ENCODE results near the gene C1QTNF9.

C1QTNF9 gene

DNA sequence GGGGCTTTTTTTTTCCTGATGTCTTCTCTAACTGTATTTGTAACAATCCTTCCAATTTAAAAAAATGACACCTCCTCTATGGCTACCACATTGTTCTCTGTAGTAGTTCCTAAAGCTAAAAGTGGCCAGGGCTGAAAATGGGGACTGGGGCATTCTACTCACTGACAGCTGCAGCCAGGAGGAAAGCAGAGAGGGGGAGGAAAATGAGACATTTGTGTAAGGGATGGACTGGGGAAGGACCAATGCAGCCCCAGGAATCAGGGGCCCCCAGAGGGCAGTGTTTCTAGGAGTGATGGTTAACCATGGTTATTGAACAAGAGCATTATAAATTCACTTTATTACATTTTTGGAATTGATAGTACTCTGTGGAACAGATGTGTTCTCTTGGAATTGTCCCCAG is 34.3 kb upstream of the C1QTNF9 start:
- H3K9me3 Mint-ChIP-seq = no peaks in the 10 kb centered on the region
- H3K4me3 Mint-ChIP-seq = peak overlapping the region; percentile 88
- peaks cover 23% of the 10 kb centered on the region for H3K36me3 Mint-ChIP-seq (ENCODE audit: low read depth)
- DNase-seq = no peak
- H3K27ac Mint-ChIP-seq = peak overlapping the region; percentile 96
- no peak for ATAC-seq
- no peaks in the 10 kb centered on the region for H3K27me3 Mint-ChIP-seq
- H3K4me1 Mint-ChIP-seq = peaks cover 96% of the 10 kb centered on the region

DNA sequence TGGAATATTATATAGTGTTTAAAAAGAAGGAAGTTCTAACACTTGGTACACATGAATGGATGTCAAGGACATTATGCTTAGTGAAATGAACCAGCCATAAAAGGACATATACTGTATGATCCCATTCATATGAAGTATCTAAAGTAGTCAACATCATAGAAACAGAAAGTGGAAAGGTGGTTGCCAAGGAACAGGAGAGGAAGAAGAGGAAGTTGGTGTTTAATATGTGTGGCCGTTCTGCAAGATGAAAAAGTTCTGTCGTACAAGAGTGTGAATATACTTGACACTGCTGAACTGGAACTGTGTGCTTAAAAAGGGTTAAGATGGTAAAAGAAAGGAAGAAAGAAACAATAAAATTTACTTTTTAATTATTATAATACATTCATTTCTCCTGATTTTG is 33.1 kb upstream of the C1QTNF9 start:
- Mint-ChIP-seq H3K4me3 (peak overlapping the region; percentile 49), H3K27me3 (no peaks in the 10 kb centered on the region), H3K9me3 (no peaks in the 10 kb centered on the region), H3K27ac (peak overlapping the region; percentile 82), H3K36me3 (ENCODE audit: low read depth) (peaks cover 21% of the 10 kb centered on the region), H3K4me1 (peaks cover 96% of the 10 kb centered on the region)
- DNase-seq (no peak), ATAC-seq (no peak)

DNA sequence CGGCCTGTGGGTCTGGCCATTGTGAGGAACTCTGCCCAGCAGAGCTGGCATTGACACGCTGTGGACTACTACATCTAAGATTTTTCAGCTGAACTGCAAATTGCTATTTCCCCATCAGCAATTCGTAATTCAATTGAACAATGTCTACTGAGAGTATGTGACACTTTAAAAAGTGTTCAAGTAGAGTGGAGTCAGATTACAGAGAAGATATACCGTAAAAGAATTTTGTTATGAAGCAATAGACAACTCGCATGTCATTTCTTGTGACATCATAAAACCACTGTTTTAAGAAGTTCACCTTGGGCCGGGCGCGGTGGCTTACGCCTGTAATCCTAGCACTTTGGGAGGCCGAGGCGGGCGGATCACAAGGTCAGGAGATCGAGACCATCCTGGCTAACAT is 32.5 kb upstream of the C1QTNF9 start:
- DNase-seq (no peak), ATAC-seq (no peak)
- peak overlapping the region; percentile 82 for H3K27ac Mint-ChIP-seq
- no peaks in the 10 kb centered on the region for H3K27me3 Mint-ChIP-seq
- H3K36me3 Mint-ChIP-seq (ENCODE audit: low read depth) = peaks cover 22% of the 10 kb centered on the region
- H3K4me3 Mint-ChIP-seq = no peak overlapping the region
- no peaks in the 10 kb centered on the region for H3K9me3 Mint-ChIP-seq
- H3K4me1 Mint-ChIP-seq = peaks cover 95% of the 10 kb centered on the region

DNA sequence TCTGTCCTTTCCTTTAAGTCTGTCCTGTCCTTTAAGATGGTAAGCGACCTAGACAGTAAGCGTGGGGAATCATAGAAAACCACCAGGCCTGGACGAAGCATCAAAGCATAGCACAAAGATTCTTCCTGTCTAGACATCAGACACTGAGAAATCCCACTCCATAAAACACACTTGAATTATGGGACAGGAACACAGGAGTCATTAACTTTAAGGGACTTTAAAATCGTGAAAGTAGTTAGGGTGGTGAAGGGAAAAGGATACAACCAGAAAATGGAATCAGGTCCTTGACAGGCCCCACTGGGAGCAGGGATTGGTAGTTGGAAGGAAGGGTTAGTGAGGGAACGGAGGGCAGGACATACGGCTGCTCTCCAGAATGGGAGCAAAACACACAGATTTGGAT is 31.6 kb upstream of the C1QTNF9 start:
- Mint-ChIP-seq H3K4me1 (peaks cover 91% of the 10 kb centered on the region), H3K27ac (peak overlapping the region; percentile 82), H3K9me3 (no peaks in the 10 kb centered on the region), H3K36me3 (ENCODE audit: low read depth) (peaks cover 26% of the 10 kb centered on the region), H3K4me3 (no peak overlapping the region), H3K27me3 (no peaks in the 10 kb centered on the region)
- DNase-seq (no peak), ATAC-seq (no peak)

GRCh38 chr13:24279327-24280110 is 29.9 kb upstream of the C1QTNF9 start:
- no peaks in the 10 kb centered on the region for H3K9me3 Mint-ChIP-seq
- H3K4me1 Mint-ChIP-seq = peaks cover 74% of the 10 kb centered on the region
- H3K4me3 Mint-ChIP-seq = peak overlapping the region; percentile 40
- H3K27ac Mint-ChIP-seq = peak overlapping the region; percentile 91
- no peak for ATAC-seq
- peaks cover 35% of the 10 kb centered on the region for H3K36me3 Mint-ChIP-seq (ENCODE audit: low read depth)
- no peak for DNase-seq
- no peaks in the 10 kb centered on the region for H3K27me3 Mint-ChIP-seq

- Mint-ChIP-seq H3K4me1 (peaks cover 62% of the 10 kb centered on the region), H3K4me3 (no peak overlapping the region), H3K36me3 (ENCODE audit: low read depth) (peaks cover 41% of the 10 kb centered on the region), H3K27ac (peak overlapping the region; percentile 91), H3K9me3 (no peaks in the 10 kb centered on the region), H3K27me3 (no peaks in the 10 kb centered on the region)
- DNase-seq = no peak
- no peak for ATAC-seq
Observed at GRCh38 chr13:24280720-24281119, 28.7 kb upstream of the C1QTNF9 start.

- ATAC-seq (peak; percentile 37), DNase-seq (no peak)
- H3K36me3 Mint-ChIP-seq (ENCODE audit: low read depth) = peaks cover 43% of the 10 kb centered on the region
- H3K9me3 Mint-ChIP-seq = no peaks in the 10 kb centered on the region
- H3K4me1 Mint-ChIP-seq = peaks cover 55% of the 10 kb centered on the region
- H3K27me3 Mint-ChIP-seq = no peaks in the 10 kb centered on the region
- no peak overlapping the region for H3K4me3 Mint-ChIP-seq
- peak overlapping the region; percentile 91 for H3K27ac Mint-ChIP-seq
Observed at GRCh38 chr13:24281188-24282008, 28.0 kb upstream of the C1QTNF9 start.

DNA sequence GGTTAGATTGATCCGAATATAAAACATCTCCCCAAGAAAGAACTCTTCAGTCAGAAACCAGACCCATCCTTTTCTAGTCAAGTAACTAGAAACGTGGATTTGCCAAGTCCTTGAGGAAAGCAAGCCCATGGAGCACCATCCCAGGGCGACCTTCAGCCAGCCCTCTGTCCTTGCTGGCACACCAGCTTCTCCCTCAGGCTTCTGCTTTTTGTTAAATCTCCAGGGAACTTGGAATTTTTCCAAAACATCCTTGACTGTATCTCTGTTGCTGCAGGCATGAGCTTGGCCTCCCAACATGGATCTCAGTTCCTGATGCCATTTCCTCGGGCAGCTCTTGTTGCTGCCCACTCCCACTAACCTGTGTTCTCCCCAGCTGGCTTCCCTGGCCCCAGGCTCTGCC is 27.1 kb upstream of the C1QTNF9 start:
- peak overlapping the region; percentile 53 for H3K27ac Mint-ChIP-seq
- ATAC-seq = no peak
- peaks cover 47% of the 10 kb centered on the region for H3K36me3 Mint-ChIP-seq (ENCODE audit: low read depth)
- DNase-seq = no peak
- no peaks in the 10 kb centered on the region for H3K9me3 Mint-ChIP-seq
- H3K4me1 Mint-ChIP-seq = peaks cover 46% of the 10 kb centered on the region
- no peaks in the 10 kb centered on the region for H3K27me3 Mint-ChIP-seq
- H3K4me3 Mint-ChIP-seq = no peak overlapping the region

GRCh38 chr13:24284889-24285565 is 24.4 kb upstream of the C1QTNF9 start:
- H3K9me3 Mint-ChIP-seq = no peaks in the 10 kb centered on the region
- ATAC-seq = no peak
- no peak overlapping the region for H3K4me3 Mint-ChIP-seq
- H3K27me3 Mint-ChIP-seq = no peaks in the 10 kb centered on the region
- H3K36me3 Mint-ChIP-seq (ENCODE audit: low read depth) = peaks cover 61% of the 10 kb centered on the region
- H3K27ac Mint-ChIP-seq = no peak overlapping the region
- H3K4me1 Mint-ChIP-seq = peaks cover 21% of the 10 kb centered on the region
- DNase-seq = no peak

DNA sequence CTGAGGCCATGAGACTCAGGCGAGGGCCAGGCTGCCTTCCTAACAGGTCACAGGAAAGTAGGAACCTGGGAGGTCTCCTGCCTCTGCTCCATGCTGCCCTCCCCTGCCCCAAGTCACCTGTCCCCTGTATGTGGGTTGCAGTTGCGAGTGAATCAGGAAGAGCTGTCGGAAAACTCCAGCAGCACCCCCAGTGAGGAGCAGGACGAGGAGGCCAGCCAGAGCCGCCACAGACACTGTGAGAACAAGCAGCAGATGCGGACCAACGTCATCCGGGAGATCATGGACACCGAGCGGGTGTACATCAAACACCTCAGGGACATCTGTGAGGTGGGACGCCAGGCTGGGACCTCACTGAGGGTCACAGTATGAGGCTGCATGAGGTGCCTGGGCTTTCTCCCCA is 22.8 kb upstream of the C1QTNF9 start:
- no peak for ATAC-seq
- no peak for DNase-seq
- Mint-ChIP-seq H3K4me1 (peaks cover 6% of the 10 kb centered on the region), H3K4me3 (no peak overlapping the region), H3K36me3 (ENCODE audit: low read depth) (peaks cover 68% of the 10 kb centered on the region), H3K27me3 (no peaks in the 10 kb centered on the region), H3K27ac (no peak overlapping the region), H3K9me3 (no peaks in the 10 kb centered on the region)

DNA sequence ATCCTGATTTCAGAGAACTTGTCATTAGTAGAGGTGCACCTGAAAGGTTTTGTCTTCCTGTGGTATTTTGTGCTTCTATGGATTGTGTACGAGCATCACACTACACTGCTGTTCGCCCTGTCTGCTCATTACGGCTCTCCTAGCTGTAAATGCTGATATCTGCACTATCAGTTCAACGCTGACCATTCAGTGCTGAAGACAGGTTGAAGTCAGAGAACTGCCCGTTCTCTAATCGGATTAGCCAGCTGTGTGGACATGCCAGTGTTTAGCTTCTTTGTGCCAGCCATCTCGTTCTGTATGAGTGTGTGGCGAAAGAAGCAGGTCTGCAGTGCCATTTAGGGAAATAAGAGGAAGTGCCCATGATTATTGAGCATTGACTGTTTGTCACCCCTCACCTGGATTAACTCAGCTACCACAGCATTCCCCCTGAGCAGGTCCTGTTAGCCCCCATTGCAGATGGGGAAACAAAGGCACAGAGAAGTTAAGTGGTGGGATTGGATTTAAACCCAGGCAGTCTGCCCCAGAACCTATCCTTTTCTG is 21.6 kb upstream of the C1QTNF9 start:
- ATAC-seq = no peak
- Mint-ChIP-seq H3K4me1 (no peaks in the 10 kb centered on the region), H3K9me3 (no peaks in the 10 kb centered on the region), H3K27me3 (no peaks in the 10 kb centered on the region), H3K27ac (no peak overlapping the region), H3K4me3 (no peak overlapping the region), H3K36me3 (ENCODE audit: low read depth) (peaks cover 66% of the 10 kb centered on the region)
- no peak for DNase-seq

DNA sequence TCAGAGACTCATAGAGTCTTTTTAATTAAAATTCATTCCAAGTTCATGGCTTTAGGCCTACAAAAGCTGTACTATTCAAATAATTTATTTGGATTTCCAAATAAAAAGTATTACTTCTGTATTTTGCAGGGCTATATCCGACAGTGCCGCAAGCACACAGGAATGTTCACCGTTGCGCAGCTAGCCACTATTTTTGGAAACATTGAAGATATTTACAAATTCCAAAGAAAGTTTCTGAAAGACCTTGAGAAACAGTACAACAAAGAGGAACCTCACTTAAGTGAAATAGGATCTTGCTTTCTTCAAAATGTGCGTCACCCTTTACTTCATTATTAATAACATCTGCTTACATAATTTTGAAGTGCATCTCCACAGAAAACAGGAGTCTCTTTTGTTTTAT is 20.5 kb upstream of the C1QTNF9 start:
- Mint-ChIP-seq H3K36me3 (ENCODE audit: low read depth) (peaks cover 67% of the 10 kb centered on the region), H3K4me3 (no peak overlapping the region), H3K4me1 (no peaks in the 10 kb centered on the region), H3K9me3 (no peaks in the 10 kb centered on the region), H3K27me3 (no peaks in the 10 kb centered on the region), H3K27ac (no peak overlapping the region)
- no peak for ATAC-seq
- DNase-seq = no peak

- Mint-ChIP-seq H3K9me3 (no peaks in the 10 kb centered on the region), H3K27me3 (no peaks in the 10 kb centered on the region), H3K27ac (no peak overlapping the region), H3K36me3 (ENCODE audit: low read depth) (peaks cover 69% of the 10 kb centered on the region), H3K4me1 (no peaks in the 10 kb centered on the region), H3K4me3 (no peak overlapping the region)
- ATAC-seq (no peak), DNase-seq (no peak)
Observed at GRCh38 chr13:24290280-24290932, 19.0 kb upstream of the C1QTNF9 start.

DNA sequence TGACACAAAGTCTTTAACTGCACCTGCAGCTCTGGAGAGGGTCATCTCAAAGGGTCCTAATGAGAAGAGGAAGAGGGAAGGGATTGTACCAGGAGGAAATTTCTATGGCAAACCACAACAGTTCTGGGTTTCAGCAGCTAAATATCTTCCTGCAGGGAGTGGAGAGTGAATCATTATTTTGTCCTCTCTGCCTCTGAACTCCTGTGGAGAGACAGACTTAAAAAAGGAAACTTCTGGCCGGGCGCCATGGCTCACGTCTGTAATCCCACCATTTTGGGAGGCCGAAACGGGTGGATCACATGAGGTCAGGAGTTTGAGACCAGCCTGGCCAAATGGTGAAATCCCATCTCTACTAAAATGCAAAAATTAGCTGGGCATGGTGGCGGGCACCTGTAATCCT is 16.9 kb upstream of the C1QTNF9 start:
- Mint-ChIP-seq H3K4me3 (no peak overlapping the region), H3K4me1 (no peaks in the 10 kb centered on the region), H3K9me3 (no peaks in the 10 kb centered on the region), H3K27ac (no peak overlapping the region), H3K36me3 (ENCODE audit: low read depth) (peaks cover 71% of the 10 kb centered on the region), H3K27me3 (no peaks in the 10 kb centered on the region)
- no peak for ATAC-seq
- no peak for DNase-seq
